Superior temporal gyrus (tissue), 1 donor: ENCODE results near the gene TSSK2.
"Not testable (repeated sequence)": the region's sequence is repeated elsewhere in the genome, so short reads cannot be mapped to it uniquely, and the experiment has no call there.

ENCODE experiments used
- DNase-seq: peaks from one replicate; pipeline ENCODE4 v3.0.0-alpha.2; 2016; ENCODE audit errors: extremely low spot score

The TSSK2 gene

GRCh38 chr22:19130959-19131684 is at the start of gene TSSK2:
TSS of gene TSSK2 (plus strand) at chr22:19131308. CDS start at chr22:19131400, 92 bp downstream.
- no peak for DNase-seq

GRCh38 chr22:19081351-19081750 is 49.8 kb upstream of the TSSK2 start:
- peak; percentile 55 for DNase-seq

GRCh38 chr22:19082101-19082500 is 49.0 kb upstream of the TSSK2 start:
- no peak for DNase-seq

- DNase-seq = no peak
Observed at GRCh38 chr22:19082793-19083192, 48.3 kb upstream of the TSSK2 start.

- not testable (repeated sequence) for DNase-seq
Observed at GRCh38 chr22:19084126-19084525, 47.0 kb upstream of the TSSK2 start.

- DNase-seq = not testable (repeated sequence)
Observed at GRCh38 chr22:19084586-19084985, 46.5 kb upstream of the TSSK2 start.

- peak; percentile 70 for DNase-seq
Observed at GRCh38 chr22:19085233-19085718, 45.8 kb upstream of the TSSK2 start.

- no peak for DNase-seq
Observed at GRCh38 chr22:19086417-19086816, 44.7 kb upstream of the TSSK2 start.

- DNase-seq = no peak
Observed at GRCh38 chr22:19086896-19087295, 44.2 kb upstream of the TSSK2 start.

GRCh38 chr22:19088866-19089595 is 42.1 kb upstream of the TSSK2 start:
- no peak for DNase-seq

- no peak for DNase-seq
Observed at GRCh38 chr22:19090183-19090582, 40.9 kb upstream of the TSSK2 start.

GRCh38 chr22:19090586-19091127 is 40.5 kb upstream of the TSSK2 start:
- no peak for DNase-seq

GRCh38 chr22:19092725-19093124 is 38.4 kb upstream of the TSSK2 start:
- DNase-seq = no peak

GRCh38 chr22:19094393-19094997 is 36.6 kb upstream of the TSSK2 start:
- no peak for DNase-seq

- DNase-seq = no peak
Observed at GRCh38 chr22:19096555-19096954, 34.6 kb upstream of the TSSK2 start.

GRCh38 chr22:19097518-19097917 is 33.6 kb upstream of the TSSK2 start:
- DNase-seq = no peak

GRCh38 chr22:19098157-19098556 is 33.0 kb upstream of the TSSK2 start:
- no peak for DNase-seq

- peak; percentile 57 for DNase-seq
Observed at GRCh38 chr22:19103880-19104821, 27.0 kb upstream of the TSSK2 start.

GRCh38 chr22:19105456-19105855 is 25.7 kb upstream of the TSSK2 start:
- DNase-seq = no peak

- no peak for DNase-seq
Observed at GRCh38 chr22:19105867-19106802, 25.0 kb upstream of the TSSK2 start.
